ENCODE results near the gene AOAH. TPM values are rescaled to one million over a fixed set of nuclear protein-coding genes. Genes with fewer than 3 reads are reported as not detected.

The AOAH gene
- total and polyA plus RNA-seq, 2 of the 4 experiments (the other 2 are of a cell fraction) = not detected

- Histone ChIP-seq H3K27me3 (ENCODE audit: control insufficient read depth, insufficient read depth, low read length) (peaks cover 2% of the 10 kb centered on the region), H3K9ac (ENCODE audit: low read depth, low read length) (no peak overlapping the region), H3K18ac (ENCODE audit: low read depth, low read length) (no peak overlapping the region), H2BK15ac (ENCODE audit: low read depth, low read length) (no peak overlapping the region), H3K9me1 (ENCODE audit: insufficient read depth, low read length) (no peaks in the 10 kb centered on the region; the same call in 1 of the 2 replicates), H2AK9ac (replicated peaks; ENCODE audit: low read depth, low read length, poor library complexity) (no peak overlapping the region), H4K91ac (ENCODE audit: insufficient read depth, low read depth, low read length) (no peak overlapping the region), H3K9me3 (ENCODE audit: control insufficient read depth, insufficient read depth, low read length) (no peaks in the 10 kb centered on the region), H4K8ac (ENCODE audit: low read depth in 2 of 2, low read length in 2 of 2) (no peak overlapping the region), H3K4ac (ENCODE audit: low read depth, low read length) (no peak overlapping the region), H3K4me2 (ENCODE audit: low read depth, low read length) (no peak overlapping the region), H3K23ac (ENCODE audit: low read depth, low read length) (no peak overlapping the region), H4K5ac (ENCODE audit: low read depth, low read length) (no peak overlapping the region), H3K14ac (replicated peaks; ENCODE audit: low read depth, low read length) (no peak overlapping the region), H2BK20ac (ENCODE audit: low read depth, low read length) (no peak overlapping the region), H2AFZ (replicated peaks; ENCODE audit: low read length, poor library complexity) (no peak overlapping the region), H2BK120ac (ENCODE audit: low read depth, low read length) (no peak overlapping the region), H2BK5ac (ENCODE audit: low read depth, low read length, poor library complexity, severe bottlenecking) (no peak overlapping the region), H4K20me1 (ENCODE audit: insufficient read depth, low read length) (no peaks in the 10 kb centered on the region), H3K4me1 (ENCODE audit: control insufficient read depth, insufficient read depth, low read length) (no peaks in the 10 kb centered on the region), H3K56ac (ENCODE audit: extremely low read depth, insufficient read depth, low read length) (no peak overlapping the region), H3K27ac (ENCODE audit: insufficient read depth, low read length) (no peak overlapping the region), H3K79me1 (ENCODE audit: low read depth in 1 of 2, low read length in 2 of 2) (no peaks in the 10 kb centered on the region), H3K36me3 (ENCODE audit: control insufficient read depth, insufficient read depth, low read length) (no peaks in the 10 kb centered on the region), H3K4me3 (ENCODE audit: insufficient read depth, low read depth, low read length) (no peak overlapping the region), H2AK5ac (ENCODE audit: low read depth, low read length) (no peak overlapping the region)
- DNase-seq (no peak), ATAC-seq (ENCODE audit: low read depth) (no peak)
- in situ Hi-C loops (cut with MboI; ENCODE audit: low sequenced_read_pairs) (no loop called here), intact Hi-C loops (cut with micrococcal nuclease) (no loop called here), dilution Hi-C loops (cut with HindIII; ENCODE audit: low sequenced_read_pairs, unreplicated experiment) (no loop called here)
- BruUV-seq (replicated peaks) = no TSS peak
- CTCF ChIA-PET = interaction anchor here (0.6 kb wide), 1 partner anchor 229 kb away, joined by 3 read pairs; no protein-coding TSS in a partner anchor
- POLR2A ChIA-PET (ENCODE audit: unreplicated experiment) = no interaction called here
- TF ChIP-seq BHLHE40 (IDR thresholded peaks at IDR 0.05; ENCODE audit: low read depth, low read length) (no peak), RAD21 (IDR thresholded peaks at IDR 0.05; ENCODE audit: low read length) (no peak), CHD1 (IDR thresholded peaks at IDR 0.05; ENCODE audit: low read depth, low read length) (no peak), MAZ (IDR thresholded peaks at IDR 0.05; ENCODE audit: borderline replicate concordance, low read depth, low read length) (no peak), FOS (IDR thresholded peaks at IDR 0.05; ENCODE audit: low read depth, low read length) (no peak), MAFK (IDR thresholded peaks at IDR 0.05; ENCODE audit: low read depth, low read length) (no peak), ELK1 (IDR thresholded peaks at IDR 0.05; ENCODE audit: borderline replicate concordance, low read depth, low read length) (no peak), RFX5 (IDR thresholded peaks at IDR 0.05; ENCODE audit: low read depth, low read length) (no peak), SMC3 (IDR thresholded peaks at IDR 0.05; ENCODE audit: low read depth, low read length) (no peak), MXI1 (IDR thresholded peaks at IDR 0.05; ENCODE audit: borderline replicate concordance, low read depth, low read length) (no peak), USF2 (IDR thresholded peaks at IDR 0.05; ENCODE audit: low read depth, low read length) (no peak)
- no CpG with 5 or more reads among the region's 2 CpGs for WGBS, 2 experiments (ENCODE audit: extremely low coverage in 2 of 2, insufficient read length in 1 of 2)
These were observed 129.8 kb downstream of the AOAH start for GRCh38 chr7:36594445-36594844.

All from IMR-90 (cell line).